ENCODE measurements around the gene B4GALNT4.
"Not testable (repeated sequence)": the region's sequence is repeated elsewhere in the genome, so short reads cannot be mapped to it uniquely, and the experiment has no call there.

Gene B4GALNT4

DNA sequence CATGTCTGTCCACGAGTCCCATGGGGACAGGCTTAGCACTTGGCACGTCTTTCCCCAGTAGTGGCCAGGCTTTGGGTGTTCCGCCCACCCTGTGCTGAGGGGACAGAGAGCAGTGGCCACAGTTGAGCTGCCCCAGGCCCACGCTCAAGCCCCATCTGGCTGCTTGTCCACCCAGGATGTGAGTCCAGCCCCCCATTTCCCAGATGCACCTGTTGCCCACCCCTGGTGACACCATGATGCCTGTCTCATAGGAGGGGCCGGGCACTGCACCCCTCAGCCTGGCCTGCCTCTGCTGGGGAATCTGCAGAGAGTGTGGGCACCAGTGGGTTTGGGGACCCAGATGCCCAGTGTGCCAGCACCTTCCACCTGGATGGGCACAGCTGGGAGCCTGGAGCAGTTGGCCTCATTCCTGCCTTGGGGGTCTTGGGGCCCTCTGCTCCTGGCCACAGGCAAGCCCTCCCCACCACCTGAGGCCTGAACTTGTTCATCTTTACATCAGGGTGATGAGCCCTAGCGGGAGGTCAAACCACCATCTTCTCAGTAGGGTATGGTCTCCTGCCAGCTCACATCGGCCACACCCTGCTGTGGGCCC, 39.8 kb downstream of the B4GALNT4 start:
- no peak for DNase-seq

DNA sequence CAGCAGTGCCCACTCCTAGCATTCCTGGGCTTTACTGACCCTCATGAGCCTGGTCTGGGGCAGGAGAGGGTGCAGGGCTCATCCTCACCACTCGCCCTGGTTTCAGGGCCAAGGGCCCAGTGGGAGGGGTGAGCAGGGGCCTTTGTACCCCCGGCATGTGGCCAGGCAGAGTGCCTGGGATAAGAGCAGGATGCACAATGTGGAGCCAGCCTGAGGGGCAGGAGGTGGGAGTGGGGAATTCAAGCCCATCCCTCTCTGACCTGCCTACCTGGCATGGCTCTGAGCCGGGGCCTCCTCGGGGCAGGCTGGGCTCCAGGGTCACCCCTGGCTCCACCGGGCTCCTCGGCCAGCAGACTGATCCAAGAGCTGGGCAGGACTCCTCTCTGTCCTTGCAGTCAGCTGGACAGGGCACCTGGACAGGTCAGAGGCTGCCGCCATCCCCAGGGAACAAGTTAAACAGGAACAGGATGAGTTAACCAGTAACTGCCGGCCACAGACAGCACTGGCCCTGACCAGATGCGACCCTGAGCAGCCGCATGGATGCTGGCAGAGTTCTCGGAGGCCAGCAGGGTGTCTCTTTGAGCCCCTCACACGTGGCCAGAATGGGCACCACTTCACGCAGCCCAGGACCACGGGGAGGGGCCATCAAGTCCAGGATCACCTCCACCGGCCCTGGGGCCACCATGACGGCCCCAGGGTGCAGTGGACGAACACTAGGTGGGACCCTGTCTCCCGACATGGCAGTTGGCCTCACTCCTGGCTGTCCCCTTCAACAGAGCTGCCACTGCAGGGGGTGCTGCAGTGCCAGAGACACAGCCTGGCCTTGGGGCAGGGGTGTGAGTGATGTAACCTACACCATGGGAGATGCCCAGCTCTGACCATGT, 40.5 kb downstream of the B4GALNT4 start:
- DNase-seq: no peak

DNA sequence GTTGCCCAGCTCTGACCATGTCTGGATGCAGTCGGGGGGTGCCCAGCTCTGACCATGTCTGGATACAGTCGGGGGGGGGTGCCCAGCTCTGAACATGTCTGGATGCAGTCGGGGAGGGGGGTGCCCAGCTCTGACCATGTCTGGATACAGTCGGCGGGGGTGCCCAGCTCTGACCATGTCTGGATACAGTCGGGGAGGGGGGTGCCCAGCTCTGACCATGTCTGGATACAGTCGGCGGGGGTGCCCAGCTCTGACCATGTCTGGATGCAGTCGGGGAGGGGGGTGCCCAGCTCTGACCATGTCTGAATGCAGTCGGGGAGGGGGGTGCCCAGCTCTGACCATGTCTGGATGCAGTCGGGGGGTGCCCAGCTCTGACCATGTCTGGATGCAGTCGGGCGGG, 41.4 kb downstream of the B4GALNT4 start:
- DNase-seq: not testable (repeated sequence)

DNA sequence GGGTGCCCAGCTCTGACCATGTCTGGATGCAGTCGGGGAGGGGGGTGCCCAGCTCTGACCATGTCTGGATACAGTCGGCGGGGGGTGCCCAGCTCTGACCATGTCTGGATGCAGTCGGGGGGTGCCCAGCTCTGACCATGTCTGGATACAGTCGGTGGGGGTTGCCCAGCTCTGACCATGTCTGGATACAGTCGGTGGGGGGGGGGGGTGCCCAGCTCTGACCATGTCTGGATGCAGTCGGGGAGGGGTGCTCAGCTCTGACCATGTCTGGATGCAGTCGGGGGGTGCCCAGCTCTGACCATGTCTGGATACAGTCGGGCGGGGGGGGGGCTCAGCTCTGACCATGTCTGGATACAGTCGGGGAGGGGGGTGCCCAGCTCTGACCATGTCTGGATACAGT, 42.2 kb downstream of the B4GALNT4 start:
- DNase-seq: not testable (repeated sequence)

DNA sequence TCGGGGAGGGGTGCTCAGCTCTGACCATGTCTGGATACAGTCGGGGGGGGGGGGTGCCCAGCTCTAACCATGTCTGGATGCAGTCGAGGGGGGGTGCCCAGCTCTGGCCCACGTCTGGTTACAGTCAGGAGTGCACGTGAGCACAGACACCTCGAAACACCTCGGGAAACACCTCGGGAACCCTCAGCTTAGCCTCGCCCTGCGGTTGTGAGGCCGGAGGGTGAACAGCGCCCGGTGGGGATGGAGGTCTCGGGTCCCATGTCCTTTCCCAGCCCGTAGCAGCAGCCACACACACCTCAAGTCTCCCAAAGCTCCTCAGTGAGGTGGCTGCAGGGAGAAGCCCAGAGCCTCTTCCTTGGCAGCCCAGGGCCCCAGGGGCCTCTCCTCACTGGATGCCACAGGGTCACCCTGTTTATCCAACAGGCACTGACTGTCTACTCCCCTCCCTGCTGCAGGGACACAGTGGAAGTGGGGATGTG, 43.4 kb downstream of the B4GALNT4 start:
- no peak for DNase-seq

DNA sequence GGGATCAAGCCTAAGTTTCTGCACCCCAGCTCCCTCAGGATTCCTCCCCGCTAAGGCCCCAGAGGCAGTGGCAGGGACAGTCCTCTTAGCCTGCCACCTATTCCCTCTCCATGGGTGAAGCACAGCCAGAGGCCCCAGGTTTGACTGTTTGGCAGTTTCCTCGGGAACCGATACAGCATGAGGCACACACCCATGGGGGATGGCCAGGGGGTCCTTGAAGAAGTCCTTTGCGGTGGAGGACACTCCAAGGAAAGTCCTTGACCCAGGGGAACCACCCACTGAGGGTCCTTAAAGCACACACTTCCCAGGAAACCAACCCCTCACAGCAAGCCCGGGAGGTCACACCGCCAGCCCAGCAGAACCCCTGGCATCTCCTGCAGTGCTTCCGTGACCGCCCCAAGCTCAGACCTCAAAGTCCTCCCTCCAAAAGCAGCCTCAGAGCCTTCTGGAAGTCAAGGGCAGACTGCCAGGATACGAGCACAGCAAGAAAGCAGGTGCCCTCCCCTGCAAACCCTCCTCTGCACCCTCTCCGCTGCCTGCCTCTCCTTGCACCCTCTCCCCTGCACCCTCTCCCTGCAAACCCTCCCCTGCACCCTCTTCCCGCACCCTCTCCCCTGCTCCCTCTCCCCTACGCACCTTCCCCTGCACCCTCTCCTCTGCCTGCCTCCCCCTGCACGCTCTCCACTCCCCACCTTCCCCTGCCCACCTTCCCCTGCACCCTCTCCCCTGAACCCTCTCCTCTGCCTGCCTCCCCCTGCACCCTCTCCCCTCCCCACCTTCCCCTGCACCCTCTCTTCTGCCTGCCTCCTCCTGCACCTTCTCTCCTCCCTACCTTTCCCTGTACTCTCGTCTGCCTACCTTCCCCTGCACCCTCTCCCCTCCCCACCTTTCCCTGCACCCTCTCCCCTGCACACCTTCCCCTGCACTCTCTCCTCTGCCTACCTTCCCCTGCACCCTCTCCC, 44.1 kb downstream of the B4GALNT4 start:
- no peak for DNase-seq

DNA sequence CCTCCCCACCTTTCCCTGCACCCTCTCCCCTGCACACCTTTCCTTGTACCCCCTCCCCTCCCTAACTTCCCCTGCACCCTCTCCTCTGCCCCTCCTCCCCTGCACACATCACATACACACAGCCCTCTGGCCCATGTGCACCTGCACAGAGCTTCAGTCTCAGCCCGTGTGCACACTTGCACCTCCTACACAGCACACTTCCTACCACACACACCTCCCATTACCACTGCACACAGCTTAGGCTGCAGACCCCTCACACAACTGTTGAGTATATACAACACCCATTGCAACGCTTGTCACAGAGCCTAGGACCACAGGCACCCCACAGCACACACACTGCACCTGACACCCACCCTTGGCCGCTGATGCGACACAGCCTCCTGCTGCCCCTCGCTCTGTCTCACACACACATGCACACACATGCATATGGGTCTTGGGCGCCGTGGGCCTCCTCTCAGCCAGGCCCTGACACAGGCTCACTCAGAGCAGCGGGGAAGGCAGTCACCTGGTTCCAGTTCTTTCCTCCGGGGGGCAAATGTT, 45.1 kb downstream of the B4GALNT4 start:
- DNase-seq: no peak

DNA sequence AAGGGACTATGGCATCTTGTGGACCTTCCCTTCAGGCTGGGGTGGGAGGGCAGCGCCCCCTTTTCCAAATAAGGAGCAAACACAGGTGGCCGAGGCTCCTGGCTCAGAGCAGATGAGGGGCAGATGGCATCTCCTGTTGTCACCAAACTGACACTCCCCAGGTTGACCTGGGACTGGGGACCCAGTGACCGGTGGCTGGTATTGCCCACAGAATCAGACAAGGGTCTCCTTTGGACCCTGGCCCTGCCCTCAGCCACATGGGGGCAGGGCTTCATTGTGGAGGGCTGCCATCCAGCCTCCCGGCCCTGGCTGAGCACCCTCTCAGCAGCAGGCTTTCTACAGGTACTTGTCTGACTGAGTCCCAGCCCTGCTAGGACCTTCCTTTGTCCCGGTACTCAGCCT, 46.3 kb downstream of the B4GALNT4 start:
- DNase-seq: no peak

DNA sequence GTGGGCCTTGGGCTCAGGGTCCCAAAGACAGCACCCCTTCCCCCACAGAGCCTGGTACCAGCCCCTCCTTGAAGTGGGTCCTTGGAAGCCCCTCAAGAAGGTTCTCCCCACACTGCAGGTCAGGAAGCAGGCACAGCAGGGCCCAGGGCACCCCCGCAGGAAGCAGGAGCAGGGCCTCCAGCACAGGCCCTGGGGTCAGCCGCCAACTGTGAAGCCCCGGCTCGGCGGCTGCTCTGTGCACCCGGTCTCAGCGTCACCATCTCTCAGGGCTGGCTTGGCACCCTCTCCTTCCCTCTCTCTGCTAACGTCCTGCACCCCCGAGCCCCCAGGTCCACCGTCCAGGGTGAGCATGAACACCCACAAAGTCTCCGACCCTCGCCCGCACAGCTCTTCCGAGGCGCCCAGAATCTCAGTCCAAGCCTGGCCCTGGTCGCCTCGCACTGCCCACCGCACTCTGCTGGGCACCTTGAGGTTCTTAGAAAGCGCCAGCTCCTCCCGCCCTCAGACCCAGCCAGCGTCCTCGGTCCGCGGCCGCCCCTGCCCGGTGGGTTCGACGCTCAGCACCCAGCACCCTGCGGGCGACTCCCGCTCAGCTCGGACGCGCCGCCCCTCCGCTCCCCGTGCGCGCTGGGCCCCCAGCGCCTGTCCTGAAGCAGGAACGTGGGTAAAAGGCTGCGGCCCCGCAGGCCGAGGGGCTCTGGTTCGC, 46.9 kb downstream of the B4GALNT4 start:
- DNase-seq: no peak

DNA sequence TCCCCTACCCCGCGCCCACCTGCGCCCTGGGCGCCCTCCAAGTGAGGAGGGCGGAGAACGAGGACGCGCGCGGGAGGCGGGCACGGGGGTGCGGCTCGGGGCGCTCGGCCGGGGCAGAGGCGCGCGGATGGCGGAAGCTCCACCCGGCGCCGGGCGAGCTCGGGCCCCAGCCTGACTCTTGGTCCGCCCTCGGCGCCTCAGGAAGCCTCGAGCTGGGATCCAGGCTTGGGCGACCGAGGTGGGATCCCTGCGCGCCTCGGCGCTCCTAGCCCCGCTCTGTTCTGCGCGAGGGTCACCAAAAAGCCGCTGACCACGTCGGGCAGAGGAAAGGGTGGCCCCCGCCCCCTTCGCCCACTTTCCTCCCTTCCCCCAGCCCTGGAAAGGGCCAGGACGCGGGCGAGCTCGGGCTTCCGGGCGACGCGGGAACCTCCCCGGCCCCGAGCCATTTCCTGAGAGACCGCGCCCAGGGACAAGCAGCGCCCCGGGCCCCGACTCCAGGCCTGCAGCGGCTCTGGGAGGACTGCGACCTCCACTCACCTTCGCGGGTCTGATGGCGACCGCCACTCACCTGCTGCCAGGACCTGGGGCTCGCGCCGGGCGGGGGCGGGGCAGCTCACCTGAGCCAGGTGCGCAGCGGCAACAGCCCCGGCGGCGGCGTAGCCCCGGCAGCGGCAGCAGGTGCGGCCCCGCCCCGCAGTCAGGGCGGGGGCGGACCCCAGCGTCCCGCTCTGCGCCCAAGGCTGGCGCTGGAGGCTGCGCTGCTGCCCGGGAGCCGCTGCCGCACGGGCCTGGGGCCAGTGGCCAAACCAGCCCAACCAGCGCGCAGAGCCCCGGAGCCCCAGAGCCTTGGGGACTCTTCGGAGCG, 47.7 kb downstream of the B4GALNT4 start:
- DNase-seq: no peak

DNA sequence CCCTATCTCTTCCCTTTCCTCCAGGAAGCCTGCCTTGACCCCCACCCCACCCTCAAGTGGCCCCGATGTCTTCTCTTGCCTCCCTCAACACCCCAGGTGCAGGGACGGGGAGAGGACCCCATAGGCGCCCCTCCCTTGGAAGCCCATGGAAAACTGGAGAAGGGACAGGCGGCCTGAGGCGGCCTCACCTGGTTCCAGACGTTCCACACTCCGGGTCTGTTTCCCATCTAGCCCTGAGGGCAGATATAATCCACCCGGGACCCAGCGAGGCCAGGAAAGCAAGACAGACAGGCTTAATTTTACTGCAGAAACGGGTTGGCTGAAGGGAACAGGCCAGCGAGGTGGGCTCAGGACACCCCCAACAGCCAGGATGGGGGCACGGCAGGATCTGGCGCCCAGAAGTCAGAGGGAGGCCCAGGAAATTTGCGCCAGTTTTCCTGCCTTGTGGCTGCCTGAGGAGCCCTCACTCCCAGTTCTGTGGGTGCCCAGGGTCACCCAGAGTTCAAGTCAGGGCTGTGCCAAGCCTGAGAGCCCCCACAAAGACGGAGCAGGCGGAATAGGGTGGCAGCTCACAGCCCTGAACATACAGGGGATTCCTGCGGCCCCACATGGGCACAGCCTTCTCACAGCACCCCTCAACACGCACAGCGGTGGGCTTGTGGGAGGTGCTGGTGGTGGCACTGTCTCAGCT, 48.5 kb downstream of the B4GALNT4 start:
- DNase-seq: no peak

DNA sequence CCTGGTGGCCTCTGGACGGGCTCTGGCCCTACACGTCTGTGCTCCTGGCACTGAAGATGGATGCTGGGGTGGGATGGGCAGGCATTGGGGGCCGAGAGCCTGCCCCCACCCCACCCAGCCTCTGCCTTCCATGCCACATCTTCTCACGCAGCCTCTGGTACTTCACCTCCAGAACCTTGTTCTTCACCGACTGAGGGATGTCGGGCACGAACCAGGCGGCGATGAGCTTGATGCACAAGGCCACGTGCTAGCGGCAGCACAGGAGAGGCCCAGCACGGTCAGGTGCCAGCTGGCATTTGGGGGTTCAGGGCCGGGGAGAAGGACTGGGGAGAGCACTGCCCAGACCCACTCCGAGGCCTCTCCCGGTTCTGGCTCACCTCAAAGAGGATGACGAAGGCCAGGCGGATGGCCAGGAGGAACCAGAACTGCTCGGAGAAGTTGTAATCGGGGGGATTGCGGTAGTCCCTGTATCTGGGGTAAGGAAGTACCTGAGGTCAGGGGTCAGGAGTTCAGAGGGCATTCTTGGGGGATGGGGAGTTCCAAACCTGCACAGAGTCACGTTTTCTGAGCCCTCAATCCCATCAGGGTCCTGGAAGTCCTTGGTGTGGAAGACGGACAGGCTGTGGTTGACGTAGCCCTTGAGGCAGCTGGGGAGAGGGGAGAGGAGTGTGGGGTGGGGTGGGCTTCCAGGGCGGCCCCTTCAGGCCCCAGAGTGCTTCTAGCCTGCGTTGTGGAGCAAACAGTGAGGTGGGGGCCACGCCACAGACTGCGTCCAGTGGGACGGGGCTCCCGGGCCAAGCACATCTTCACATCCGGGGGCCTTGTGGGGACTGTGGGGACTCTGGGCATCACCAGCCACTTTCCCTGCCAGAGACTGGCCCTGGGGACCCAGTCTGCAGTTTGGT, 49.3 kb downstream of the B4GALNT4 start:
- no peak for DNase-seq

DNA sequence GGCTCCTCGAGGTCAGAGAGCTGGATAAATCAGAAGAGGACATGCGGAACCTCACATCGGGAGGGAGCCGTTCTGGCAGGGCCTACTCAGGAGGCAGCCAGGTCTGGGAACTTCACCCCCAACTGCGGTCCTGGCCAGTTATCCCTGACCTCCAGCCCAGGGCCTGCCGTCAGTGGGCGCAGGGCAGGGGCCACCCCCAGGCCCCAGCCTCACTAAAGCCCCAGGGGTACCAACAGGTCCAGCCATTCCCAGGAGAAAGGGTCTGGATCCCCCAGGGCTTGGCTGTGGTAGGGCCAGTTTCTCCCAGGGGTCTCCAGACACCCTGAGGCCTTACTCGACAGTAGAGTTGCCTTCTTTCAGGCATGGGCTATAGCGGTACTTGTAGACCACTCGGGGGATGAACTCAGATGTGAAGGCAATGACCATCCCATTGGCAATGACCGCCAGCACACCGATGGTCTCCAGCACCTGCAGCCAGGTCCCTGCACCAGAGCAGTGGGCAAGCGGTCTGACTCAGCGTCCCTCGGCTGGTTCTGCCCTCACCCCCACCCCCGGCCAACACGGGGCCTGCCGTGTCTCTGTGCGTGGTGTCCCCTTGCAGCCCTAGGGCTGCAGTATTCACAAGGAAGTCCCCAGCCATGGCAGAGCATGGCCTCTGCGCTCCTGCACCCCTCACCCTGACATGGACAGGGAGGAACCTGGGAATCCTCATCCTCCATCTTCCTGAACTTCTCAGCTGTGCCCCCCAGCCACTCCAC, 50.1 kb downstream of the B4GALNT4 start:
- no peak for DNase-seq

DNA sequence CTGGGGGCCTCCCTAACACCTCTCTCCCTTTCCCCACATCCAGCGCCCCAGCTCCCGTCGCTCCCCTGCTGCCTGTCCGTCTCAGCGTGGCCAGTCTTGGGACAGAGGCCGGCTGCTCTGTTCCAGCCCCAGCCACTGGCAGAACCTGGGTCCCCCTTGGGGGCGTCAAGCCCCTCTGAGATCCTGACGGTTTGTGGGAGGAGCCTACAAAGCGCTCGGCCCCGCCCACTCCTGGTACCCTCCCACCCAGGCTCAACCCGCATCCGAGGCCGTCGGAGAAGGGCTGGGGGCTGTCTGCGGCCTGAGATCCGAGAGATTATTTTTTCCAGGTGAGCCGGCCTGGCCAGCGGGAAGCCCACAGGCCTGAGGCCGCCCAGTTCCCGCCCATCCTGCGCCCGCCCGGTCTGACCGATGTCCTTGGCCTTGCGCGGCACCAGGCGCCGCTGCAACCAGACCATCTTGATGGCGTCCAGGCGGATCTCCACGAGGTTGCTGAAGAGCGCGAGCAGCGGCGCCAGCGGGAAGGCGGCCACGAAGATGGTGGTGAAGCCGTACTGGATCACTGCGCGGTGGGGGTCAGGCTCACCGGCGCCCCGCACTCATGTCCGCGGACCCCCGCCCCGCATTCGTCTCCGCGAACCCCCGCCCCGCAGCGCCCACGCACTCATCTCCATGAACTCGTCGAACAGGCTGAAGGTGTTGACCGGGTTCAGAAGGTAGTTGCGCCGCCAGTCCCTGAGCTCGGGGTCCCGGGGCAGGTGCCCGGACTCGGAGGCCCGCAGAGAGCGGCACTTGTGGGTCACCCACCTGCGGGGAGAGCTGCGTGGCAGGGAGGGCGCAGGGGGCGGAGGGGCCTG, 51.0 kb downstream of the B4GALNT4 start:
- no peak for DNase-seq

DNA sequence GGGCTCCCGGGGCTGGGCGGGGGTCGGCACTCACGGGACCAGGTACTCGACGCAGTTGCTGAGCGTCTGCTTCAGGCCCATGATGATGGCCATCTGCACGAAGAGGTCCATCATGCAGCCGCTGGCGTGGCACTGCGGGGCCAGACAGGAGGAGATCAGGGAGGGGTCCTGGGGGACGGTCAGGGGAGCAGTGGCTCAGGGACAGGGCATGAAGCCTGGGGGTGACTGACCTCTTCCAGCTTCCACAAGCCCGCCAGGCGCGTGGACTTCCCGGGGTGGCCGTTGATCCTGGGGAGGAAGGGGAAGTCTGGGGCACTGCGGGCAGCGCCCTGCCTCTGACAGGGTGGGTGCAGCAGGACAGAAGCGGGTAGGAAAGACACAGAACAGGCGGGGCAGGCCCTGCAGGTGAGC, 51.6 kb downstream of the B4GALNT4 start:
- DNase-seq: no peak

DNA sequence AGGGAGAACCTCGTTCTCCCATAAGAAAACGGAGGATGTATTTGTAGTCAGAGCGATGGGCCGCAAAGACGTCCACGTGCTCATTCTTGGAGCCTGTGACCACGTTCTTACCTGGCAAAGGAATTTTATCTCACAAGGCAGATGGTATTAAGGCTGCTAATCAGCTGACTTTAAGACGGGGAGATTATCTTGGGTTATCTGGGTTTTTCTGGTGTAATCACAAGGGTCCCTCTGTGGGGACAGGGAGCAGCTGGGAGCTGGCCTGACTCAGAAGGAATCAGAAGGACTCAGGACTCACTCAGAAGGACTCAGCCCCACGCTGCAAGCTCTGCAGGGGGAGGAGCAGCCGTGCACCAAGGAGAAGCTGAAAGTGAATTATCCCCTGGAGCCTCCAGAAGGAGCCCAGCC, 53.0 kb downstream of the B4GALNT4 start:
- DNase-seq: no peak

DNA sequence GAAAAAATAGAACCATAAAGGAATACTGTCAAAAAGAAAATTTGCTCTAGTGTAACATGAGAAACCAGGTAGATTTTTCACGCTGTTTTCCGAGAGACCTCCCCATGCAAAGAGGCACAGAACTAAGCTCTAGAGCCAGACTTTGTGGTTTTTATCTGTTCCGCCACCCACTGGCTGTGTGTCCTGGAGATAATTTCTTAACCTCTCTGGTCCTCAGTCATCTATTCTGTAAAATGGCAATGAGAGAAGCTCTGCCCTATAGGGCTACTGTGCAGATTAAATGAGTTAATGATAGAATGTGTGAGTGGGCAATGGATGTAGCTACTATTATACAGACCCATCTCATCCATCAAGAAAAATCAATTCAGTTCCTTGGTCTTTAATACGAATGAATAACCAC, 54.9 kb downstream of the B4GALNT4 start:
- no peak for DNase-seq

DNA sequence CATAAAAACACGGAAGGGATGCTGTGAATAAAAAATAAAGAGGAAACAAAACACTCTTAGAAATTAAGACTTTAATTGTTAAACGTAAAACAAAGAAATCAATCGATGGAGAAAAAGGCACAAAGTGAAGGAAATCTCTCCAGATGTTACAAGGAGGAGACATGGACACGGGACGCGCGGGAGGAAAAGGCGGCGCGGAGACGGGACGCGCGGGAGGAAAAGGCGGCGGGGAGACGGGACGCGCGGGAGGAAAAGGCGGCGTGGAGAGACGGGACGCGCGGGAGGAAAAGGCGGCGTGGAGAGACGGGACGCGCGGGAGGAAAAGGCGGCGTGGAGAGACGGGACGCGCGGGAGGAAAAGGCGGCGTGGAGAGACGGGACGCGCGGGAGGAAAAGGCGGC, 55.5 kb downstream of the B4GALNT4 start:
- not testable (repeated sequence) for DNase-seq
